Esophagus squamous epithelium (tissue), 4 donors: ENCODE data around the gene COG6.

Experiments used
- POLR2A ChIP-seq, 4 donors: fragments of 450-650 bp; IDR thresholded peaks; one replicate each; pipeline ENCODE4 v1.6.1; 2017; ENCODE audit warnings: antibody characterized with exemption in 4 of 4, mild to moderate bottlenecking in 4 of 4, moderate library complexity in 3 of 4
- TF ChIP-seq, protein P1 (sequence below), 6 experiments: fragments of 450-650 bp in 4 of 6; fragments of 200-600 bp in 2 of 6; sonication (generic) in 2 of 6; IDR thresholded peaks; one replicate each; pipeline ENCODE4 v1.5.1; 2016 to 2019; ENCODE audit warnings: antibody characterized with exemption in 6 of 6, mild to moderate bottlenecking in 4 of 6, moderate library complexity in 4 of 6

- TF ChIP-seq, protein P1, sequence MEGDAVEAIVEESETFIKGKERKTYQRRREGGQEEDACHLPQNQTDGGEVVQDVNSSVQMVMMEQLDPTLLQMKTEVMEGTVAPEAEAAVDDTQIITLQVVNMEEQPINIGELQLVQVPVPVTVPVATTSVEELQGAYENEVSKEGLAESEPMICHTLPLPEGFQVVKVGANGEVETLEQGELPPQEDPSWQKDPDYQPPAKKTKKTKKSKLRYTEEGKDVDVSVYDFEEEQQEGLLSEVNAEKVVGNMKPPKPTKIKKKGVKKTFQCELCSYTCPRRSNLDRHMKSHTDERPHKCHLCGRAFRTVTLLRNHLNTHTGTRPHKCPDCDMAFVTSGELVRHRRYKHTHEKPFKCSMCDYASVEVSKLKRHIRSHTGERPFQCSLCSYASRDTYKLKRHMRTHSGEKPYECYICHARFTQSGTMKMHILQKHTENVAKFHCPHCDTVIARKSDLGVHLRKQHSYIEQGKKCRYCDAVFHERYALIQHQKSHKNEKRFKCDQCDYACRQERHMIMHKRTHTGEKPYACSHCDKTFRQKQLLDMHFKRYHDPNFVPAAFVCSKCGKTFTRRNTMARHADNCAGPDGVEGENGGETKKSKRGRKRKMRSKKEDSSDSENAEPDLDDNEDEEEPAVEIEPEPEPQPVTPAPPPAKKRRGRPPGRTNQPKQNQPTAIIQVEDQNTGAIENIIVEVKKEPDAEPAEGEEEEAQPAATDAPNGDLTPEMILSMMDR (IDR thresholded peaks at IDR 0.05), result no peak
- no peak for TF ChIP-seq POLR2A (IDR thresholded peaks at IDR 0.05)
These were observed 125.9 kb downstream of the COG6 start for GRCh38 chr13:39781381-39781780.
